Uterus (tissue), 2 donors: Measurements from ENCODE around the gene HTR2A.

Source experiments
- CTCF ChIP-seq, 4 experiments: fragments of 200-600 bp in 2 of 4; fragments of 450-650 bp in 2 of 4; sonication (generic) in 2 of 4; IDR thresholded peaks; one replicate each; pipeline ENCODE4 v1.5.1; 2016 to 2019; ENCODE audit warnings: antibody characterized with exemption in 4 of 4, mild to moderate bottlenecking in 2 of 4, moderate library complexity in 1 of 4
- POLR2A ChIP-seq, 2 donors: fragments of 450-650 bp; IDR thresholded peaks; one replicate each; pipeline ENCODE4 v1.6.1; 2016; ENCODE audit warnings: antibody characterized with exemption in 2 of 2, mild to moderate bottlenecking in 1 of 2, moderate library complexity in 1 of 2

GRCh38 chr13:46906405-46906804 is 9.6 kb upstream of the HTR2A start:
- TF ChIP-seq CTCF (IDR thresholded peaks at IDR 0.05) (no peak), POLR2A (IDR thresholded peaks at IDR 0.05) (no peak)
